HG03097 (cell line): ENCODE measurements around the gene PIWIL4.

ENCODE experiments used
- ATAC-seq: cut with Tn5 transposase; IDR thresholded peaks from one replicate; pipeline ENCODE4 v1.9.1; 2021; ENCODE audit not compliant: unreplicated experiment, low FRiP score

Gene PIWIL4

GRCh38 chr11:94567181-94567670 lies at the start of gene PIWIL4:
PIWIL4 (plus strand) TSS chr11:94567368; CDS start chr11:94567519, 151 bp downstream.
- no peak for ATAC-seq

- ATAC-seq: no peak
These were observed 48.9 kb upstream of the PIWIL4 start for GRCh38 chr11:94518300-94518699.

- no peak for ATAC-seq
These were observed 47.6 kb upstream of the PIWIL4 start for GRCh38 chr11:94519478-94520084.

GRCh38 chr11:94521684-94522083 lies 45.5 kb upstream of the PIWIL4 start:
- ATAC-seq: no peak

GRCh38 chr11:94524341-94524740 lies 42.8 kb upstream of the PIWIL4 start:
- ATAC-seq: no peak

GRCh38 chr11:94525546-94526324 lies 41.4 kb upstream of the PIWIL4 start:
- ATAC-seq: no peak

- ATAC-seq: no peak
These were observed 40.3 kb upstream of the PIWIL4 start for GRCh38 chr11:94526645-94527438.

GRCh38 chr11:94528551-94528950 lies 38.6 kb upstream of the PIWIL4 start:
- no peak for ATAC-seq

- ATAC-seq: no peak
These were observed 35.0 kb upstream of the PIWIL4 start for GRCh38 chr11:94532211-94532610.

GRCh38 chr11:94533206-94533605 lies 34.0 kb upstream of the PIWIL4 start:
- no peak for ATAC-seq

- ATAC-seq: no peak
These were observed 33.2 kb upstream of the PIWIL4 start for GRCh38 chr11:94533696-94534630.

GRCh38 chr11:94536386-94536785 lies 30.8 kb upstream of the PIWIL4 start:
- ATAC-seq: no peak

GRCh38 chr11:94537031-94537600 lies 30.1 kb upstream of the PIWIL4 start:
- ATAC-seq: no peak

- ATAC-seq: no peak
These were observed 27.7 kb upstream of the PIWIL4 start for GRCh38 chr11:94539420-94539819.

GRCh38 chr11:94543695-94544645 lies 23.2 kb upstream of the PIWIL4 start, which contains the start of gene FUT4:
FUT4 (plus strand) TSS chr11:94543921; CDS start chr11:94544134, 213 bp downstream.
- ATAC-seq: peak; percentile 84

- peak; percentile 9 for ATAC-seq
These were observed 22.4 kb upstream of the PIWIL4 start for GRCh38 chr11:94544646-94545263.

- no peak for ATAC-seq
These were observed 21.7 kb upstream of the PIWIL4 start for GRCh38 chr11:94545264-94546161.
